K562 (cell line): Measurements from ENCODE around the gene TMC8.

Experiments
- ATF3 ChIP-seq, 2 experiments: fragments of 450-650 bp in 1 of 2; sonication (generic) in 1 of 2; formaldehyde crosslinking in 1 of 2; IDR thresholded peaks in 1 of 2; conservative IDR thresholded peaks in 1 of 2; 2 replicates each; pipeline versions ENCODE4 v1.6.1 to v1.8.1; 2016 to 2023; ENCODE audit warnings: mild to moderate bottlenecking in 2 of 2, moderate library complexity in 2 of 2, inconsistent platforms in 1 of 2, missing genetic modification reagents in 1 of 2
- PCBP2 ChIP-seq: fragments of 200-400 bp; formaldehyde crosslinking; IDR thresholded peaks from 2 replicates; pipeline ENCODE4 v1.6.1; 2018; ENCODE audit warnings: low read length, low read depth, mild to moderate bottlenecking, moderate library complexity; ENCODE audit not compliant: poor library complexity, severe bottlenecking
- POLR2A ChIP-seq: fragments of 450-650 bp; conservative IDR thresholded peaks from 2 replicates; pipeline ENCODE4 v1.6.1; 2016
- SPI1 ChIP-seq: IDR thresholded peaks from 2 replicates; pipeline ENCODE4 v1.6.1; 2011; ENCODE audit warnings: low read depth, low read length, control low read depth, borderline replicate concordance
- ZKSCAN1 ChIP-seq: fragments of 150-350 bp; IDR thresholded peaks from 2 replicates; pipeline ENCODE4 v1.6.1; 2016; ENCODE audit warnings: low read depth, low read length
- ZNF778 ChIP-seq: fragments of 450-650 bp; formaldehyde crosslinking; IDR thresholded peaks from 2 replicates; pipeline ENCODE4 v1.4.0; 2020; ENCODE audit warnings: mild to moderate bottlenecking, moderate library complexity

GRCh38 chr17:78118801-78119241 lies 11.8 kb upstream of the TMC8 start:
- TF ChIP-seq ZNF778 (CRISPR knock-in tag) (no peak), PCBP2 (no peak), POLR2A (no peak; the same call in none of the 2 replicates), SPI1 (no peak), ATF3 (IDR thresholded peaks at IDR 0.05) (no peak), ATF3 (CRISPR knock-in tag; conservative IDR thresholded peaks at IDR 0.05) (no peak), ZKSCAN1 (no peak)
